ENCODE results near the gene GUCY1A2. TPM values are rescaled to one million over a fixed set of nuclear protein-coding genes. Genes with fewer than 3 reads are reported as not detected.

GUCY1A2 gene
- total RNA-seq, 1 experiment from 2014 or later = not detected

DNA sequence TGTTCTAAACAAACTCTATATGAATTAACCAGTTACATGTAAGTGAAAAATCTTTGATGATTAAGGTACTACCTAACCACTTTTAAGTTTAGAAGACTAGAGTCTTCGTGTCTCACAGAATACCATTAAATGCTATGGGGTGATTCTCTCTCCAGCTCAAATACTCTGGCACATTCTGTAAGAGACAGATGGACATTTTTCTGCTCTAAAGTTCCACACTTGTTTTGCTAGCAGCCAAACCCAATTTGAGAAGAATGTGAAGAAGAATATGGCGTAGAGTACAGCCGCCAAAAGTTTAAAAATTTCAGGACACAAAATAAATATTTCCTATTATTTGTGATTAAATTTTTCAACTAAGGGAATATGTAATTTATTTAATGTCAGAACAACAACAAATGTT, 339.1 kb downstream of the GUCY1A2 start:
- no TSS peak for BruUV-seq (replicated peaks)
- Histone ChIP-seq H3F3A (ENCODE audit: low read length, unreplicated experiment) (no peaks in the 10 kb centered on the region), H4K20me1 (ENCODE audit: low read length) (no peaks in the 10 kb centered on the region), H3K36me3 (ENCODE audit: low read depth, low read length) (no peaks in the 10 kb centered on the region), H3K4me1 (ENCODE audit: insufficient read depth, low read length) (peaks cover 7% of the 10 kb centered on the region; the same call in 1 of the 2 replicates), H3K9ac (ENCODE audit: low read length) (no peak overlapping the region), H3K9me2 (replicated peaks; ENCODE audit: low read length) (no peaks in the 10 kb centered on the region), H2AFZ (ENCODE audit: low read length) (no peak overlapping the region), H3K4me2 (ENCODE audit: low read length) (no peak overlapping the region), H3K27ac (ENCODE audit: low read length) (no peak overlapping the region), H3K9me3 (ENCODE audit: low read length) (no peaks in the 10 kb centered on the region), H3K79me2 (ENCODE audit: low read length) (no peaks in the 10 kb centered on the region), H3K27me3 (ENCODE audit: low read length) (no peaks in the 10 kb centered on the region), H3K4me3 (ENCODE audit: low read length) (no peak overlapping the region)
- intact Hi-C loops (cut with micrococcal nuclease) = no loop called here
- DNase-seq = no peak
- CTCF ChIA-PET = no interaction called here
- TF ChIP-seq EZH2 (IDR thresholded peaks at IDR 0.05; ENCODE audit: low read length, unreplicated experiment) = no peak
- no peak for TF ChIP-seq EZH2phosphoT487 (IDR thresholded peaks at IDR 0.05; ENCODE audit: borderline replicate concordance, low read length)
- TF ChIP-seq, protein P1, sequence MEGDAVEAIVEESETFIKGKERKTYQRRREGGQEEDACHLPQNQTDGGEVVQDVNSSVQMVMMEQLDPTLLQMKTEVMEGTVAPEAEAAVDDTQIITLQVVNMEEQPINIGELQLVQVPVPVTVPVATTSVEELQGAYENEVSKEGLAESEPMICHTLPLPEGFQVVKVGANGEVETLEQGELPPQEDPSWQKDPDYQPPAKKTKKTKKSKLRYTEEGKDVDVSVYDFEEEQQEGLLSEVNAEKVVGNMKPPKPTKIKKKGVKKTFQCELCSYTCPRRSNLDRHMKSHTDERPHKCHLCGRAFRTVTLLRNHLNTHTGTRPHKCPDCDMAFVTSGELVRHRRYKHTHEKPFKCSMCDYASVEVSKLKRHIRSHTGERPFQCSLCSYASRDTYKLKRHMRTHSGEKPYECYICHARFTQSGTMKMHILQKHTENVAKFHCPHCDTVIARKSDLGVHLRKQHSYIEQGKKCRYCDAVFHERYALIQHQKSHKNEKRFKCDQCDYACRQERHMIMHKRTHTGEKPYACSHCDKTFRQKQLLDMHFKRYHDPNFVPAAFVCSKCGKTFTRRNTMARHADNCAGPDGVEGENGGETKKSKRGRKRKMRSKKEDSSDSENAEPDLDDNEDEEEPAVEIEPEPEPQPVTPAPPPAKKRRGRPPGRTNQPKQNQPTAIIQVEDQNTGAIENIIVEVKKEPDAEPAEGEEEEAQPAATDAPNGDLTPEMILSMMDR (conservative IDR thresholded peaks at IDR 0.05; ENCODE audit: low read depth, low read length) = no peak
- POLR2A ChIA-PET (ENCODE audit: unreplicated experiment) = no interaction called here
- ATAC-seq = no peak

DNA sequence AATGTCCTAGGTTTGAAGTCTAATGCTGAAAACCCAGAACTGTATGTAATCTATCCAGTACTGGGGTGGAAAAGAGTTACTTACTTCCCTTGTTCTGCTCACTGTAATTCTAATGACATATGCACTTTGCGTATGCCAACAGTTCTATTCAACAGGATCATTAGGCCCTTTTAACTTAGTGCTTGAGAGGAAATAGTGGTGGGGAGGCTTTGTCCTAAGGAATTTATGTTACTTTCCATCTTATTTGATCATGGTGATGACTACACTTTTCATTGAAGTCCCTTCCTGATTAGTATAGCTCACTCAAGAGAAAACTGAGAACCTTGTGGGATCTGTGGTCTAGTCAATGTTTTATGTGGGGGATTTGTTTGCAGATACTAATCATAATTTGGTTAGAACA, 348.2 kb downstream of the GUCY1A2 start:
- no peak overlapping the region for H3K9ac ChIP-seq (ENCODE audit: low read length)
- no peaks in the 10 kb centered on the region for H3K36me3 ChIP-seq (ENCODE audit: low read depth, low read length)
- H3F3A ChIP-seq (ENCODE audit: low read length, unreplicated experiment) = no peaks in the 10 kb centered on the region
- BruUV-seq (replicated peaks) = no TSS peak
- no peaks in the 10 kb centered on the region for H3K9me2 ChIP-seq (replicated peaks; ENCODE audit: low read length)
- no peak overlapping the region for H3K4me2 ChIP-seq (ENCODE audit: low read length)
- intact Hi-C loops (cut with micrococcal nuclease) = no loop called here
- H3K4me1 ChIP-seq (ENCODE audit: insufficient read depth, low read length) = peaks cover 21% of the 10 kb centered on the region
- H4K20me1 ChIP-seq (ENCODE audit: low read length) = no peaks in the 10 kb centered on the region
- CTCF ChIA-PET = no interaction called here
- peak; percentile 59 for DNase-seq
- H3K27me3 ChIP-seq (ENCODE audit: low read length) = no peaks in the 10 kb centered on the region
- H2AFZ ChIP-seq (ENCODE audit: low read length) = no peak overlapping the region
- no peak overlapping the region for H3K4me3 ChIP-seq (ENCODE audit: low read length)
- H3K9me3 ChIP-seq (ENCODE audit: low read length) = no peaks in the 10 kb centered on the region
- POLR2A ChIA-PET (ENCODE audit: unreplicated experiment) = no interaction called here
- H3K79me2 ChIP-seq (ENCODE audit: low read length) = no peaks in the 10 kb centered on the region
- peak overlapping the region; percentile 50 for H3K27ac ChIP-seq (ENCODE audit: low read length)
- ATAC-seq = peak; percentile 60; the same call in 1 of the 2 replicates
- TF ChIP-seq EZH2 (IDR thresholded peaks at IDR 0.05; ENCODE audit: low read length, unreplicated experiment) = no peak
- no peak for TF ChIP-seq EZH2phosphoT487 (IDR thresholded peaks at IDR 0.05; ENCODE audit: borderline replicate concordance, low read length)
- TF ChIP-seq, protein P1 (conservative IDR thresholded peaks at IDR 0.05; ENCODE audit: low read depth, low read length) = no peak

DNA sequence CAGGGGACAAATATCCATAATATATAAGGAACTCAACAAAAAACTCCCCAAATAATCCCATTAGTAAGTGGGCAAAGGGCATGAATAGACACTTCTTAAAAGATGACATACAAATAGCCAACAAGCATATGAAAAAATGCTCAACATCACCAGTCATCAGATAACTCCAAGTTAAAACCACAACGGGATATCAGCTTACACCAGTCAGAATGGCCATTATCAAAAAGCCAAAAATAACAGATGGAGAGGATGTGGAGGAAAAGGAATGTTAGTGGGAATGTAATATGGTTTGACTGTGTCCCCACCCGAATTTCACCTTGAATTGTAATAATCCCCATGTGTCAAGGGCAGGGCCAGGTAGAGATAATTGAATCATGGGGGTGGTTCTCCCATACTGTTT, 350.1 kb downstream of the GUCY1A2 start:
- ChIA-PET CTCF (no interaction called here), POLR2A (ENCODE audit: unreplicated experiment) (no interaction called here)
- Histone ChIP-seq H3K9me2 (replicated peaks; ENCODE audit: low read length) (no peaks in the 10 kb centered on the region), H2AFZ (ENCODE audit: low read length) (no peak overlapping the region), H3K9ac (ENCODE audit: low read length) (no peak overlapping the region), H3K27ac (ENCODE audit: low read length) (no peak overlapping the region), H3F3A (ENCODE audit: low read length, unreplicated experiment) (no peaks in the 10 kb centered on the region), H3K9me3 (ENCODE audit: low read length) (no peaks in the 10 kb centered on the region), H3K79me2 (ENCODE audit: low read length) (no peaks in the 10 kb centered on the region), H3K27me3 (ENCODE audit: low read length) (no peaks in the 10 kb centered on the region), H3K4me2 (ENCODE audit: low read length) (no peak overlapping the region), H4K20me1 (ENCODE audit: low read length) (no peaks in the 10 kb centered on the region), H3K36me3 (ENCODE audit: low read depth, low read length) (no peaks in the 10 kb centered on the region), H3K4me1 (ENCODE audit: insufficient read depth, low read length) (peaks cover 21% of the 10 kb centered on the region), H3K4me3 (ENCODE audit: low read length) (no peak overlapping the region)
- TF ChIP-seq, protein P1 (conservative IDR thresholded peaks at IDR 0.05; ENCODE audit: low read depth, low read length) = no peak
- TF ChIP-seq EZH2phosphoT487 (IDR thresholded peaks at IDR 0.05; ENCODE audit: borderline replicate concordance, low read length) (no peak), EZH2 (IDR thresholded peaks at IDR 0.05; ENCODE audit: low read length, unreplicated experiment) (no peak)
- peak; percentile 77 for DNase-seq
- no TSS peak for BruUV-seq (replicated peaks)
- ATAC-seq = peak; percentile 71
- intact Hi-C loops (cut with micrococcal nuclease) = no loop called here
